NCI-H2107 (cell line): ENCODE data around the gene SMIM8.

Experiments used
- DNase-seq: peaks from one replicate; lab custom pipeline; 2025; lab: John Stamatoyannopoulos, UW

The SMIM8 gene

GRCh38 chr6:87334683-87335082 is 12.3 kb downstream of the SMIM8 start:
- no peak for DNase-seq

- no peak for DNase-seq
Measured at GRCh38 chr6:87336367-87336766, 14.0 kb downstream of the SMIM8 start.

- no peak for DNase-seq
Measured at GRCh38 chr6:87340230-87340629, 17.8 kb downstream of the SMIM8 start.

- no peak for DNase-seq
Measured at GRCh38 chr6:87341158-87341557, 18.8 kb downstream of the SMIM8 start.

GRCh38 chr6:87341899-87342298 is 19.5 kb downstream of the SMIM8 start:
- no peak for DNase-seq

GRCh38 chr6:87342829-87343228 is 20.4 kb downstream of the SMIM8 start:
- no peak for DNase-seq

GRCh38 chr6:87344731-87345130 is 22.3 kb downstream of the SMIM8 start, which contains the start of gene C6orf163:
TSS of gene C6orf163 (plus strand) at chr6:87344813. CDS start at chr6:87345100, 287 bp downstream.
- DNase-seq, result no peak

- no peak for DNase-seq
Measured at GRCh38 chr6:87346700-87347099, 24.3 kb downstream of the SMIM8 start.

- no peak for DNase-seq
Measured at GRCh38 chr6:87349896-87350295, 27.5 kb downstream of the SMIM8 start.

GRCh38 chr6:87350516-87350915 is 28.1 kb downstream of the SMIM8 start:
- DNase-seq, result no peak

- DNase-seq, result no peak
Measured at GRCh38 chr6:87351583-87351982, 29.2 kb downstream of the SMIM8 start.

- no peak for DNase-seq
Measured at GRCh38 chr6:87356181-87356580, 33.8 kb downstream of the SMIM8 start.

GRCh38 chr6:87357479-87358196 is 35.2 kb downstream of the SMIM8 start:
- no peak for DNase-seq

- no peak for DNase-seq
Measured at GRCh38 chr6:87364602-87365252, 42.3 kb downstream of the SMIM8 start.

GRCh38 chr6:87366072-87366827 is 43.9 kb downstream of the SMIM8 start:
- no peak for DNase-seq

GRCh38 chr6:87366899-87367298 is 44.5 kb downstream of the SMIM8 start:
- no peak for DNase-seq

GRCh38 chr6:87373377-87373776 is 51.0 kb downstream of the SMIM8 start:
- no peak for DNase-seq

- DNase-seq, result no peak
Measured at GRCh38 chr6:87375315-87375714, 52.9 kb downstream of the SMIM8 start.

- DNase-seq, result no peak
Measured at GRCh38 chr6:87376643-87377042, 54.3 kb downstream of the SMIM8 start.

- no peak for DNase-seq
Measured at GRCh38 chr6:87378947-87379346, 56.6 kb downstream of the SMIM8 start.

- no peak for DNase-seq
Measured at GRCh38 chr6:87382861-87383260, 60.5 kb downstream of the SMIM8 start.

- DNase-seq, result no peak
Measured at GRCh38 chr6:87384038-87384437, 61.6 kb downstream of the SMIM8 start.

GRCh38 chr6:87384449-87384848 is 62.1 kb downstream of the SMIM8 start:
- no peak for DNase-seq
